ENCODE results near the gene C1QTNF3. TPM values are rescaled to one million over a fixed set of nuclear protein-coding genes. Genes with fewer than 3 reads are reported as not detected.

The C1QTNF3 gene
- total RNA-seq, 3 donors from 2014 or later (not counting 1 experiment from before 2014, with no cell fraction given), result 10.5 to 11.4 (median 11.3) TPM

DNA sequence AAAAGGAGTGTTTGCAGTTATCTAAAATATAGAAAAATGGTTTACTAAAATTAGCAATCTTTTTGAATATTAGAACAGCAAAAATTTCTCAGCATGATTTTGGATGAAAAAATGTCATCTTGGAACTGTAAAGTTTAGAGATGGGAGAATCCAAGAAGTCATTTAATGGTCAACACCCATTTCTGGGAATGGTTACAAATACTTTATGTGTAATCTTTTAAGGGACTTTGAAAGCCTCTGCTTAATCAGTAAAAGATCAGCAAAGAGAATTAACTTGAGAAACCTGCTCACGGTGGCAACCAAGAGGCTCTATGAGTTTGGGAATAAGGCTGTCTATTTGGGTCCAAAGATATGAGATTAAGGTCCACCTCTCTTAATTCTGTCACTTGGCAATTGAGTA is 13.0 kb downstream of the C1QTNF3 start:
- Histone ChIP-seq H3K4me1 (ENCODE audit: control insufficient read depth, insufficient read depth, low read length) (no peaks in the 10 kb centered on the region), H3K36me3 (ENCODE audit: control insufficient read depth, insufficient read depth, low read length) (peaks cover 9% of the 10 kb centered on the region), H3K27ac (ENCODE audit: low read length) (no peak overlapping the region), H3K4me3 (ENCODE audit: low read length) (no peak overlapping the region), H3K27me3 (ENCODE audit: control insufficient read depth, insufficient read depth, low read length) (no peaks in the 10 kb centered on the region), H3K9me3 (ENCODE audit: control insufficient read depth, insufficient read depth, low read length) (no peaks in the 10 kb centered on the region)
- no CpG with 5 or more reads among the region's 1 CpG for WGBS (ENCODE audit: insufficient coverage)
- Mint-ChIP-seq H3K36me3 (peaks cover 25% of the 10 kb centered on the region), H3K4me1 (peaks cover 0 to 9% of the 10 kb centered on the region in 2 donors), H3K27ac (no peak overlapping the region), H3K27me3 (ENCODE audit: low read depth in 2 of 2) (no peaks in the 10 kb centered on the region), H3K9me3 (no peaks in the 10 kb centered on the region), H3K4me3 (no peak overlapping the region)
- DNase-seq, result no peak
- ATAC-seq, result no peak
- intact Hi-C loops (cut with micrococcal nuclease), result no loop called here
- TF ChIP-seq, protein P1, sequence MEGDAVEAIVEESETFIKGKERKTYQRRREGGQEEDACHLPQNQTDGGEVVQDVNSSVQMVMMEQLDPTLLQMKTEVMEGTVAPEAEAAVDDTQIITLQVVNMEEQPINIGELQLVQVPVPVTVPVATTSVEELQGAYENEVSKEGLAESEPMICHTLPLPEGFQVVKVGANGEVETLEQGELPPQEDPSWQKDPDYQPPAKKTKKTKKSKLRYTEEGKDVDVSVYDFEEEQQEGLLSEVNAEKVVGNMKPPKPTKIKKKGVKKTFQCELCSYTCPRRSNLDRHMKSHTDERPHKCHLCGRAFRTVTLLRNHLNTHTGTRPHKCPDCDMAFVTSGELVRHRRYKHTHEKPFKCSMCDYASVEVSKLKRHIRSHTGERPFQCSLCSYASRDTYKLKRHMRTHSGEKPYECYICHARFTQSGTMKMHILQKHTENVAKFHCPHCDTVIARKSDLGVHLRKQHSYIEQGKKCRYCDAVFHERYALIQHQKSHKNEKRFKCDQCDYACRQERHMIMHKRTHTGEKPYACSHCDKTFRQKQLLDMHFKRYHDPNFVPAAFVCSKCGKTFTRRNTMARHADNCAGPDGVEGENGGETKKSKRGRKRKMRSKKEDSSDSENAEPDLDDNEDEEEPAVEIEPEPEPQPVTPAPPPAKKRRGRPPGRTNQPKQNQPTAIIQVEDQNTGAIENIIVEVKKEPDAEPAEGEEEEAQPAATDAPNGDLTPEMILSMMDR (IDR thresholded peaks at IDR 0.05), result no peak

DNA sequence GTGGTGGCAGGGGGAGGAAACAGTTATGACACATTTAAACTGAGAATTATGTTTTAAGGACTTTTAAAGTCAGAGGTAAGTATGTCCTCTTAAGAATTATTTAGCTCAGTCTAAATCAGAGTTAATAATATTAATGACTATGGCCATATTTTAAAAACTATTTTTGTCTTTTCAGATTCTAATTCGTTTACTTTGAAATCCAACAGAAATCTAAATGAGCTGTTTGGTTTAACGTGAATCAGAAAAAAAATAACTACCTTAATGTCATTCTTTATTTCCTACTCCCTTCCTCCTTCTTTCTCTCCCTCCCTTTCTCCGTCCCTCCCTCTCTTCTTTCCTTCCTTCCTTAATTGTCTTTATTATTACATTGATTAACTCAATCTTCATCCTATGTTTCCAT is 14.7 kb downstream of the C1QTNF3 start:
- intact Hi-C loops (cut with micrococcal nuclease), result no loop called here
- no peaks in the 10 kb centered on the region for H3K27me3 Mint-ChIP-seq (ENCODE audit: low read depth in 2 of 2)
- H3K4me3 ChIP-seq (ENCODE audit: low read length), result no peak overlapping the region
- H3K27me3 ChIP-seq (ENCODE audit: control insufficient read depth, insufficient read depth, low read length), result no peaks in the 10 kb centered on the region
- H3K4me3 Mint-ChIP-seq, result no peak overlapping the region
- WGBS (ENCODE audit: insufficient coverage), result 94% methylated on average over 3 of the region's 3 CpGs
- H3K27ac ChIP-seq (ENCODE audit: low read length), result no peak overlapping the region
- H3K36me3 Mint-ChIP-seq, result peaks cover 18% of the 10 kb centered on the region
- no peak for DNase-seq
- H3K4me1 ChIP-seq (ENCODE audit: control insufficient read depth, insufficient read depth, low read length), result no peaks in the 10 kb centered on the region
- peaks cover 0 to under 1% of the 10 kb centered on the region in 2 donors for H3K4me1 Mint-ChIP-seq
- H3K9me3 ChIP-seq (ENCODE audit: control insufficient read depth, insufficient read depth, low read length), result no peaks in the 10 kb centered on the region
- ATAC-seq, result no peak
- peaks cover 4% of the 10 kb centered on the region for H3K36me3 ChIP-seq (ENCODE audit: control insufficient read depth, insufficient read depth, low read length)
- TF ChIP-seq, protein P1 (IDR thresholded peaks at IDR 0.05), result no peak
- no peaks in the 10 kb centered on the region for H3K9me3 Mint-ChIP-seq
- H3K27ac Mint-ChIP-seq, result no peak overlapping the region

DNA sequence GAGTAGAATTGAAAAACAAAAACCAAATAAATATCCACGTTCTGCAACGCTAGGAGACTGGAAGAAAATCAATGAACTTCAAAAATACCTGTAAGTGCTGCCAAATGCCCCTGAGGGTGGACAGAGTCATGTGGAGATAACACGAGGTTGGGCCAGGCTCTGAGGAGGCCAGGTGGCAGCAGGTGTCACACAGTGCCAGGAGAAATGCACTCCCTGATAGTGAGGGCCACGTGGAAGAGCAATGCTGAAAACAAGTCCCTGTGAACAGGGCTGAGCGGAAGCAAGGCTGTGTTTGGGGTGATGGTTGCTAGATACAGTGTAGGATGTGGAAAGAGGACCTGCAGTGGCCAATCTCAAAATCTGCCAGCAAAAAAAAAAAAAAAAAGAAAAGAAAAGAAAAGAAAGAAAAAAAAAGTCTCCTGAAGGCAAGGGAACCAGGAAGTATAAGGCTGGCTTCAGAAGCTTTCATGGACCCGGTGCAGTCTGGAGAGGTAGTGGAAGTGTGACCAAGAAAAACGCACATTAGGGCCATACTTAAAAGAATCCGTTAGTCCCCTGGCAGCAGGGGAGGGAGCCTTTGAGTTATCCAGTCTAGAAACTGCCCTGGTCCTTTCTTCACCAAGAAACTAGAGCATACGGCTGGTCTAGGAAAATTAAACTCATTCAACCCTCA is 16.8 kb downstream of the C1QTNF3 start:
- no peaks in the 10 kb centered on the region for H3K9me3 ChIP-seq (ENCODE audit: control insufficient read depth, insufficient read depth, low read length)
- no peaks in the 10 kb centered on the region for H3K27me3 Mint-ChIP-seq (ENCODE audit: low read depth in 2 of 2)
- WGBS (ENCODE audit: insufficient coverage), result 92% methylated on average over 8 of the region's 9 CpGs
- intact Hi-C loops (cut with micrococcal nuclease), result no loop called here
- H3K36me3 Mint-ChIP-seq, result peaks cover 13% of the 10 kb centered on the region
- H3K36me3 ChIP-seq (ENCODE audit: control insufficient read depth, insufficient read depth, low read length), result no peaks in the 10 kb centered on the region
- H3K4me3 Mint-ChIP-seq, result no peak overlapping the region
- H3K4me3 ChIP-seq (ENCODE audit: low read length), result no peak overlapping the region
- H3K9me3 Mint-ChIP-seq, result no peaks in the 10 kb centered on the region
- no peak overlapping the region for H3K27ac Mint-ChIP-seq
- TF ChIP-seq, protein P1 (IDR thresholded peaks at IDR 0.05), result no peak
- ATAC-seq (no peak), DNase-seq (no peak)
- H3K27ac ChIP-seq (ENCODE audit: low read length), result no peak overlapping the region
- no peaks in the 10 kb centered on the region for H3K27me3 ChIP-seq (ENCODE audit: control insufficient read depth, insufficient read depth, low read length)
- no peaks in the 10 kb centered on the region for H3K4me1 ChIP-seq (ENCODE audit: control insufficient read depth, insufficient read depth, low read length)
- H3K4me1 Mint-ChIP-seq, result peaks cover 13 to 18% of the 10 kb centered on the region in 2 donors

Data from natural killer cell (primary cell).